COLO829 (cell line): ENCODE measurements around the gene FRAS1.

Experiments used
- DNase-seq: peaks from one replicate; pipeline ENCODE4 v3.0.0; 2012; ENCODE audit warnings: low spot score

FRAS1 gene

DNA sequence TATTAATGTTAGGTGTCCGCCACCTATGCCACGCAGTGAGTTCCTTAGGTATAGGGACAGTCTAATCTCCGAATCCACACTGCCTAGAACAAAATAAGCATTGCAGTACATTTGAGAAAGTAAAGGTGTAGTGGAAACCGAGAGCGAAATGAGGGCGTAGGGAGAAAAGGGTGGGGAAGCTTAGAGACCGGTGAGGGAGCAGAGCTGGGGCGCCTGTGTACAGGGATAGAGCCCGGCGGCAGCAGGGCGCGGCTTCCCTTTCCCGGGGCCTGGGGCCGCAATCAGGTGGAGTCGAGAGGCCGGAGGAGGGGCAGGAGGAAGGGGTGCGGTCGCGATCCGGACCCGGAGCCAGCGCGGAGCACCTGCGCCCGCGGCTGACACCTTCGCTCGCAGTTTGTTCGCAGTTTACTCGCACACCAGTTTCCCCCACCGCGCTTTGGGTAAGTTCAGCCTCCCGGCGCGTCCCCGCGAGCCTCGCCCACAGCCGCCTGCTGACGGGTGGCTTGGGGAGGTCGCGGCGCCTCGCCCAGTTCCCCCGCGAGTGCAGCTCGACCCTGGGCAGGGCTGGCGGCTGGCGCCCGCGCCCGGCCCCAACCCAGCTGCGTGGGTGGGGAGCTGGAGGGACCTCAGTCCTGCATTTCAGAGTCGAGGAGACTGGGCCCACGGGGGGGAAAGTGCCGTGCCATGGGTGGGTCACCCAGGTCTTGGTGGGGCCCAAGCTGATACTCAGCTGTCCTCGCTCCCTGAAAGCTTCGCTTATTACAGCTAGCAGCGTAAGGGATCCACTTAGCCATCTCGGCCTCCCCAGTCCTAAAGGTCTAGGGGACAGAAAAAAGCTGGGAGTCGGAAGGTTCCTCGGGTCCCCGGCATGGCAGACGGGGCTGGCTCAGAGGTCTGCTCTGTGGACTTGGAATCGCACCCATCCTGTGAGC, 494.6 kb downstream of the FRAS1 start, which contains the start of gene ANXA3:
Gene ANXA3 (plus strand): TSS at position 351 of the 932 bp plus-strand sequence. CDS start 2,704 bp downstream, outside the sequence.
- DNase-seq: no peak

- no peak for DNase-seq
Observed at GRCh38 chr4:78552389-78553042, 495.4 kb downstream of the FRAS1 start.

DNA sequence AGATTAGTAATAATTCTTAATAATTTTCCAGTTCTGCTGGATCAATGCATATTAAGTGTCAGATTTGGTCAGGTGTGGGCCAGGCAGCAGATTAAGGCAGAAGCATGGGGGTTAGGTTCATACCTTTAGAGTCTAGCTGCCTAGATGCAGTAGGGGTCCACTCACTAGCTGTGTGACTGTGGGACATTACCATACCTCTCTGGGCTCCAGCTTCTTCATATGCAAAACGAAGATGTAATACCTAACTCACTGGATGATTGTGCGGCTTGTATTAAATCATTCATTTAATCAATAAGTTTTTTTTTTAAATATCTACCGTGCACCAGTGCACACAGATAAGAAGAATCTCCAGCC, 495.9 kb downstream of the FRAS1 start:
- DNase-seq: no peak

DNA sequence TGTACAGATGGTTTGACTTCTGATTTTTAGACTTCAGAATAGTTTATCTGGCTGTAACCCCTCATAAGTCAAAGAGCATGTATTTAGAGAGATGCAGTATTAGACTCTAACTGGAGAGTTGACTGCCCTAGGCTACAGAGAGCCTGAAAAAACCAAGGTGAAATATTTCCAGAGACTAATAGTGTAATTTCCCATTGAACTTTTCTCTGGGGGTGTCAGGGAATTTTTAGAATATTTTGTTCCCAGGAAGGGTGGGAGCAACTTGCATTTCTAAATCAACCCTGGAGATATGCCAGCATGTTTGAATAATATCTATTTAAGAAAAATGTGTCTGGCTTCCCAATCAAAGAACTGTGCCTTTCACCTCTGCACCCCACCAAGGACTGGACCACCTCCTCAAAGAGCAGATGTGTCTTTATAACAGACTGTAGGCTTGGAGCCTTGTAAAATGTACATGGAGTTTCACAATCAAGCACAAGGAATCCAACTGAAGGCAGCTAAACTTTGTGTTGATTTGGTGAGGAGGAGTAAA, 496.5 kb downstream of the FRAS1 start:
- no peak for DNase-seq

- no peak for DNase-seq
Observed at GRCh38 chr4:78556665-78557064, 499.5 kb downstream of the FRAS1 start.

DNA sequence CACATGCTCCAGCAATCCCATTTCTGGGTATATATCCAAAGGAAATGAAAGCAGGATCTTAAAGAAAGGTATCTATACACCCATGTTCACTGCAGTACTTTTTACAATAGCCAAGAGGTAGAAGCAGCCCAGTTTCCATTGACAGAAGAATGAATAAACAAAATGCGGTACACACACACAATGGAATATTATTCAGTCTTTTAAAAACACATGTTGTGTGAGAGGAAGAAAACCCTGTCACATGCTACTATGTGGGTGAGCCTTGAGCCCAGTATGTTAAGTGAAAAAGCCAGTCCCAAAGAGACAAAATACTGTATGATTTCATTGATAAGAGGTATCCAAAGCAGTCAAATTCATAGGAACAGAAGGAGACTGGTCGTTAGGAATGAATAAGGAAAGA, 500.7 kb downstream of the FRAS1 start:
- DNase-seq: no peak

GRCh38 chr4:78558410-78558809, 501.3 kb downstream of the FRAS1 start:
- DNase-seq: no peak

GRCh38 chr4:78560296-78560963, 503.3 kb downstream of the FRAS1 start:
- DNase-seq: peak; percentile 66

DNA sequence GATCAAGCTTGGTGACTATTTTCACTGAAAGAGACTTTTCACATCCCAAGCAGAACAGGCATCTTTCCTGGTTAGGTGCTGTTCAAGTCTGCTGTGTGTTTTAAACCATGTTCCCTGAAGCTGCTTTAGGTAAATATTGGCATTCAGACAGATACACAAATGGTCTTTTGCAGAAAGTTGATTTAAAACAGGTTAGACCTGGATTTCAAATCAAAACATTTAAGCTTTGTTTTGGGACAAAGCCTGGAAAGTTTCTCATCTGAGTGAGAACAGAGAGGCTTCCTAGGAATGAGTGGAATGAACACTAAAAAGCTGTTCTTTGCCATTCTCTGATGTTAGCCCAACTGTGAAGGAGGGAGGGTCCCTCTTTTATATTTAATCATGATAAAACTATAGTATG, 504.6 kb downstream of the FRAS1 start:
- no peak for DNase-seq

DNA sequence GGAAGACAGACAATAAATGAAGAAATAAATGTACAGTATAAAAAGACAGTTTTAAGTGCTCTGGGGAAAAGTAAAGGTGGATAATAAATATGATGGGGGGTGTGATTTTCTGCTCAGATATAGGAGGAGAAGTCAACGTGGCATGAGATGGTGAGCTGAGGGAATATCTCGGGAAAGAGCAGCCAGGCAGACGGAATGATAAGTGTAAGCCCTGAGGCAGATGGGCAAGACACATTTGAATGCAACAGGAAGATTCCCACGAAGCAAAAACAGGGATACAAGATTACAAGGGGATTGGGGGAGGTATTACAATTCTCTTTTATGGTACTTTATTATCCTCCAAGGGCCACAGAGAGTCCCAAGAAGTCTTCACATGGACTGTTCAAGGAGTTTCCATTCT, 505.6 kb downstream of the FRAS1 start:
- DNase-seq: no peak

GRCh38 chr4:78565971-78566372, 508.8 kb downstream of the FRAS1 start:
- DNase-seq: peak; percentile 97

GRCh38 chr4:78566834-78567499, 509.8 kb downstream of the FRAS1 start:
- DNase-seq: peak; percentile 59

GRCh38 chr4:78567500-78568060, 510.5 kb downstream of the FRAS1 start:
- no peak for DNase-seq

DNA sequence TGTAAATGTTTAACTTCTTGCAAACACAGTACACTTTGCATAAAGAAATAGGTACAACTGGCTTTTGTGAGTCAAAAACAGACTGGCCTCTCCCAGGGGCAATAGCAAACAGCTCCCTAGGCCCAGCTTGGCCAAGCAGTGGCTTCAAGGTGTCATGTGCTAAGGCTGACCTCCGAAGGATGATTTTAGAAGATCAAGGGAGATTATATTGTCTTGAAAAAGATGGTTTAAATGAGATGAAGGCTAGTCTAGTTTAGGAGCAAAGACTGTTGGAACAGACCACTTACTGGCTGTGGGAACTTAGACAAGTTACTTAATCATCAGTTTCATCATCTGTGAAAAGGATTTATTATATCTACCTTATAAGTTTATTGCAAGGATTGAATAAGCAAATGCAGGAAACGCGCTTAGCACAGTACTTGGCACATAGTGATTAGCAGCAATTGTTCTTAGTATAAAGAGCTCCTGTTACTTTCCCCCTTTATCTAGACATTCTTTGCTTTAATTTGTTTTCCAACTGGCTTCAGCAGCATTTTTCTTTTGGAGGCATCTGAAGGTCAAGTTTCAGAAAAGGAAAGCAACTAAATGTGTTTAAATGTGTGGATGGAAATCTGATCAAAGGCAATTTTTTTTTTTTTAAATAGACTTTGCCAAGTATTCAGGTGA, 511.6 kb downstream of the FRAS1 start:
- DNase-seq: no peak

GRCh38 chr4:78569306-78569821, 512.2 kb downstream of the FRAS1 start:
- peak; percentile 36 for DNase-seq

DNA sequence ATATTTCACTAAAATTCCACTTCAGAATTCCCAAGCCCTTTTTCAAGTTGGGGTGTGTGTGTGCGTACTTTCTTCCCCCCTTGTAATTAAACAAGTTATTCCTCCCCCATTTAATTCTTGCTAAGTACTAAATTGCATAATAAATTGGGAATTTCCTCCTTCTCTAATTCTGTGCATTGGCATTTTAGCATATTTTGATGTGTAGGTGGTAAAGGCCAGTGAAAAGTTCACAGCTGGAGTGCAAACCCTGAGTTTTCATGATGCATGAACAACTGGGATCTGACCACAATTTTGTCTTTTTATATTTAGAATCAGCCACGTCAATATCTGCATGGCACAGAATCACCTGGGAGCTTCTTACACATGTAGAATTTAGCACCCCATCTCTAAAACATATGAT, 513.0 kb downstream of the FRAS1 start:
- no peak for DNase-seq

GRCh38 chr4:78571804-78572203, 514.7 kb downstream of the FRAS1 start:
- DNase-seq: no peak

DNA sequence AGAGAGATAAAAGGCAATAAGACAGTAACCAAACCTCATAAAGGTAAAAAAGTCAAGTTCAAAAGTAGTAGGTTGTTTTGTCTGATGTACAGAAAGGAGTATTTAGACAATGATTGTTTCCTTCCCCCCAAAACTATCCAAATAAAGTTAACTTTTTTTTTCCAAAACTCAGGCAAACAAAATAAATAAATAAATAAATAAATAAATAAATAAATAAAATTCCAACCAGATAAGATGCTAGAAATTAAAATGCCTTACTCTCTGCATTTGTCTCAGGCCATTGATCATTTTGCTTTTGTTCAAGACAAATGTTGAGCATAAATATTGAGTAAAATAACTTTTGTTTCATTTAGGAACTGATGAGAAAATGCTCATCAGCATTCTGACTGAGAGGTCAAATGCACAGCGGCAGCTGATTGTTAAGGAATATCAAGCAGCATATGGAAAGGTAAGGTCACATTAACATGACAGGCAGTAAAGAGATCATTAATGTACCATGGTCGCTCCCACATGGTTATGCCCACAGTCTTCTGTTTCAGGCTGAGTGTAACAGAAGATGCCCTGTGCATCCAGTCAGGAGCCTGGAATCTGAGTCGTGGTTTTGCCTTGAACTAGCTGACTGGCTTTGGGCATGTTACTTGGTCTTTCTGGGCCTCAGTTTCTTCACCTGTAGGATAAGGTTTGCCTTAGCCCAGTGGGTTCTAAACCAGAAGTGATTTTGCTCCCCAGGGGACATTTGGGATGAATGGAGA, 521.7 kb downstream of the FRAS1 start:
- DNase-seq: no peak

- no peak for DNase-seq
Observed at GRCh38 chr4:78581618-78582017, 524.5 kb downstream of the FRAS1 start.
